C4-2B (cell line): ENCODE measurements around the gene MYO1E.

Experiments used
- H3K27ac ChIP-seq: fragments of 450-650 bp; 2 replicates; pipeline ENCODE4 v1.5.1; 2017
- CTCF ChIP-seq: fragments of 450-650 bp; conservative IDR thresholded peaks from 2 replicates; pipeline ENCODE4 v1.5.1; 2017; ENCODE audit warnings: mild to moderate bottlenecking
- ZFX ChIP-seq: fragments of 450-650 bp; IDR thresholded peaks from 2 replicates; pipeline ENCODE4 v1.6.1; 2017

Gene MYO1E

GRCh38 chr15:59384507-59384906 lies 11.8 kb upstream of the MYO1E start:
- TF ChIP-seq CTCF, result no peak
- no peak for TF ChIP-seq ZFX
- H3K27ac ChIP-seq, result no peak overlapping the region

- TF ChIP-seq CTCF (no peak), ZFX (no peak)
- H3K27ac ChIP-seq, result no peak overlapping the region
Measured at GRCh38 chr15:59380902-59381610, 8.4 kb upstream of the MYO1E start.

DNA sequence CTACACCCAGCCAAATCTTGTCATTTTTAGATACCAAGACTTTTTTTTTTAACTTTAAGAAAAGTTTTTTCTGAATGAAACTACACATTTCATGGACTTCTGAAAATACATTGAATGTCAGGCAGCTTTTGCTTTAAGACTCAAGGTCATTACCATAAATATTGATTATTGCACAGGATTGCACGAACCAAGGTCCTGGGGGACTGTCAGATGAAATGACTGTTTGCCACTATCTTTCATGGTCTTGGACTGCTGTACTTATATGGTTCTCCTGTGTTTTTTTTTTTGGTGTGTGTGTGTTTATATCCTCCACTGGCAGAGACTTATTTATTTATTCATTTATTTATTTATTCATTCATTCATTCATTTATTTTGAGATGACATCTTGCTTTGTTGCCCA lies 6.9 kb upstream of the MYO1E start:
- H3K27ac ChIP-seq, result no peak overlapping the region
- TF ChIP-seq CTCF (no peak), ZFX (no peak)

- TF ChIP-seq CTCF (no peak), ZFX (no peak)
- no peak overlapping the region for H3K27ac ChIP-seq
Measured at GRCh38 chr15:59378855-59379254, 6.2 kb upstream of the MYO1E start.

- TF ChIP-seq ZFX, result no peak
- TF ChIP-seq CTCF, result no peak
- no peak overlapping the region for H3K27ac ChIP-seq
Measured at GRCh38 chr15:59377924-59378323, 5.3 kb upstream of the MYO1E start.

DNA sequence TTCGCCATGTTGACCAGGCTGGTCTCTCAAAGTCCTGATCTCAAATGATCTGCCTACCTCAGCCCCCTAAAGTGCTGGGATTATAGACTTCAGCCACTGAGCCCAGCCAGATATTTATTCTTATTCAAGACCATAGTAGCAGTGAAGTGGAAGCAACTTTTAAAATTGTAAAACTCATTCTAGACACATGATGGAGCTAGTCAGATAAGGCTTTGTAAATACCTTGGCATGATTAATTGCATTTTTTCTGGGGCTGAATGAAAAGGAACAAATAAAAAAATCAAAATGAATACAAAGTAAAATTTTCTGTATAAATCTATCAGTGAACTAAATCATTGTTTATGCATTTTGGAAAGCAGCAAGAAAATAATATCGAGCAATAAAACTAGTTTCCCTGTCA lies 4.1 kb upstream of the MYO1E start:
- H3K27ac ChIP-seq, result no peak overlapping the region
- peak; percentile 29; the same call in 1 of the 2 replicates for TF ChIP-seq CTCF
- TF ChIP-seq ZFX, result no peak

DNA sequence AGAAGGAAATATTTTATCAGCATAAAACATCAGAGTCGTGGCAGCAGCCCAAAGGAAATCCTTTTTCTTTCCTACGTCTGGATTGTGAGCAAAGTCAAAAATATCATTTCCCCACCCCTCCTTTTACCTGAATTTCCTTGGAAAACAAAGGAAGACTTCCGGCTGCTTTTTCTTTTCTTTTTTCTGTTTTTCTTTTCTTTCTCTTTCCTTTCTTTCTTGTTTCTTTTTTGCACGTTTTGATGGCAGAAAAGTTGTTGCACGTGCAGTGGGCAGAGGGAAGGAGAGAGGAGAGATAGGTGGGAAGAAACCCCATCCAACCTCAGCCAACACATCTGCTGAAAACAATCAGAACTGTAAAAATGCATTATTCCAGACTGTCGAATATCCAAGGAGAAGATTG lies 544 bp upstream of the MYO1E start:
- peak overlapping the region; percentile 71 for H3K27ac ChIP-seq
- TF ChIP-seq CTCF (no peak), ZFX (no peak)
